Measurements from ENCODE around the gene PFKL. TPM values are rescaled to one million over a fixed set of nuclear protein-coding genes. Genes with fewer than 3 reads are reported as not detected.

Gene PFKL
- total RNA-seq, 1 experiment from 2014 or later: 150 TPM

DNA sequence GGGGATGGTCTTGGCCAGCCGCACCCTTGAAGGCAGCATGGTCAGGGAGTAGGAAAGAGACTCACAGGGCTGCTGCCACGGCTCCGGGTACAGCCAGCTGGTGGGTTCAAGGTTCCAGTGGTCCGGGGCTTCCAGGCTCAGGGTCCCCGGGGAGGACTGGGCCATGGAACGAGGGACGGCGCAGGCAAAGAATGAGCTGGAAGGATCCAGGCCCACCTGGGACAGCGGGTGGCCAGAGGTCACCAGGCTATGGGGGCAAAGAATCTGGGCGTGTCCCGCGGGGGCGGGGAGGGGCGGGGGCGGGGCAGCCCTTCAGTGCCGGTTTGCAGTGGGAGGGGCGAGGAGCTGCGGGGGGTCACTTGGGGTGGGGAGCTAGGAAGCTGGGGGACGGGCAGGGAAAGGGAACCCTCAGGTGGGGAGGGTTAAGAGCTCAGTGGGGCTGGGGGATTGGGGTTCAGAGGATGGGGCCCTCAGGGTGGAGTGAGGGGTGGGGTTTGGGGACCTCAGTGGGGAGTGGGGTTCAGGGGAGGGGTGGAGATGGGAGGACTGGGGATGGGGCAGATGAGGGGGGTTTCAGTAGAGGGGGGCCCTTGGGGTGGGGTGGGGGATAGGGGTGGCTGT lies 38.1 kb upstream of the PFKL start, which contains the start of gene DNMT3L (continued):
- TF ChIP-seq YY1 (IDR thresholded peaks at IDR 0.05; ENCODE audit: extremely low read depth, insufficient replicate concordance, low read depth, low read length) (no peak), SRF (IDR thresholded peaks at IDR 0.05; ENCODE audit: low read depth) (no peak)

DNA sequence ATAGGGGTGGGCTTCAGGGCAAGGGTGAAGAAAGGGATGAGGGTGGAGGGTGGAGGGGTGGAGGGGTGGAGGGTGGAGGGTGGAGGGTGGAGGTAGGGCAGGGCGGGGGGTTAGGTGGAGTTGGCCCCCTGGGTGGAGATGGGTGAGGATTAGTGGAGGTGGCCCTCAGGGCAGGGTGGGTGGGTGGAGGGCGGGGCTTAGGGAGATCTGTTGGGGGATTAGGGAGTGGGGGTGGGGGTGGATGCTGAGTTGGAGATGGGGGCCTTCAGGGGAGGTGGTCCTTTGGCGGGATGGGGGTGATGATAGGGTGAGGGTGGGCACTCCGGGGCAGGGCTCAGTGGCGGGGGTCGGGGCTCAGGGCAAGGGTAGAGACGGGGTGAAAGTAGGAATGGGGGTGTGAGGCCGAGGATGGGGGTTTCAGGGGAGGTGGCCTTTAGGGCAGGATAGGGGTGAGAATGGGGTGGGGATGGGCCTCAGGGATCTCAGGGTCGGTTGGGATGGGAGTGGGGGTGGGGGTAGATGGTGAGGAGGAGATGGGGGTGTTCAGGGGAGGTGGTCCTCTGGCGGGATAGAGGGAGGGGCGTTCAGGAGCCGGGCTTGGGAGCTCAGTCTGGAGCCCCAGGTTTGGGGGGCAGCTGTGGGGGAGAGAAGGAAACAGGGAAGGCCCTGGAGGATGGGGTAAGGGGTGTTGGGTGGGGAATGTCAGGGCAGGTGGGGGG lies 37.4 kb upstream of the PFKL start:
- Histone ChIP-seq H2AFZ (ENCODE audit: low read depth, low read length, poor library complexity, severe bottlenecking) (no peak overlapping the region), H3K4me2 (ENCODE audit: low read length) (no peak overlapping the region), H3K9ac (ENCODE audit: low read length) (no peak overlapping the region), H3K4me1 (ENCODE audit: control insufficient read depth in 1 of 2, insufficient read depth in 2 of 2, low read length in 2 of 2) (no peaks in the 10 kb centered on the region), H3K9me2 (ENCODE audit: insufficient read depth) (no peaks in the 10 kb centered on the region), H4K20me1 (ENCODE audit: insufficient read depth) (no peaks in the 10 kb centered on the region), H3K9me3 (ENCODE audit: control insufficient read depth in 1 of 2, insufficient read depth in 1 of 2, low read depth in 1 of 2, low read length in 2 of 2) (no peaks in the 10 kb centered on the region), H3K79me2 (ENCODE audit: insufficient read depth, low read length) (no peaks in the 10 kb centered on the region), H3K36me3 (ENCODE audit: control insufficient read depth in 1 of 2, insufficient read depth in 2 of 2, low read length in 2 of 2) (no peaks in the 10 kb centered on the region), H3K4me3 (replicated peaks in 1 of 2; ENCODE audit: low read depth in 1 of 2, low read length in 2 of 2) (no peak overlapping the region), H3K27me3 (ENCODE audit: insufficient read depth, low read length) (no peaks in the 10 kb centered on the region), H3K27ac (ENCODE audit: low read depth, low read length) (no peak overlapping the region)
- RAD21 ChIA-PET (ENCODE audit: low non-redundant PET in 1 of 2, low total read pairs in 2 of 2, uncharacterized antibody in 2 of 2, unreplicated experiment in 2 of 2): no interaction called here
- POLR2A ChIA-PET: no interaction called here
- no peak for TF ChIP-seq POLR2AphosphoS5 (IDR thresholded peaks at IDR 0.05; ENCODE audit: low read depth, low read length)
- no peak for TF ChIP-seq EZH2 (IDR thresholded peaks at IDR 0.05)
- TF ChIP-seq, protein P1, sequence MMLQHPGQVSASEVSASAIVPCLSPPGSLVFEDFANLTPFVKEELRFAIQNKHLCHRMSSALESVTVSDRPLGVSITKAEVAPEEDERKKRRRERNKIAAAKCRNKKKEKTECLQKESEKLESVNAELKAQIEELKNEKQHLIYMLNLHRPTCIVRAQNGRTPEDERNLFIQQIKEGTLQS (IDR thresholded peaks at IDR 0.05): no peak
- TF ChIP-seq POLR2A (IDR thresholded peaks at IDR 0.05; ENCODE audit: borderline replicate concordance, extremely low read depth, insufficient read depth, insufficient read length): no peak
- no peak for TF ChIP-seq ZNF274 (IDR thresholded peaks at IDR 0.05; ENCODE audit: low read depth, low read length)
- TF ChIP-seq ELF1 (IDR thresholded peaks at IDR 0.05; ENCODE audit: borderline replicate concordance, low read depth): no peak
- TF ChIP-seq, protein P2, sequence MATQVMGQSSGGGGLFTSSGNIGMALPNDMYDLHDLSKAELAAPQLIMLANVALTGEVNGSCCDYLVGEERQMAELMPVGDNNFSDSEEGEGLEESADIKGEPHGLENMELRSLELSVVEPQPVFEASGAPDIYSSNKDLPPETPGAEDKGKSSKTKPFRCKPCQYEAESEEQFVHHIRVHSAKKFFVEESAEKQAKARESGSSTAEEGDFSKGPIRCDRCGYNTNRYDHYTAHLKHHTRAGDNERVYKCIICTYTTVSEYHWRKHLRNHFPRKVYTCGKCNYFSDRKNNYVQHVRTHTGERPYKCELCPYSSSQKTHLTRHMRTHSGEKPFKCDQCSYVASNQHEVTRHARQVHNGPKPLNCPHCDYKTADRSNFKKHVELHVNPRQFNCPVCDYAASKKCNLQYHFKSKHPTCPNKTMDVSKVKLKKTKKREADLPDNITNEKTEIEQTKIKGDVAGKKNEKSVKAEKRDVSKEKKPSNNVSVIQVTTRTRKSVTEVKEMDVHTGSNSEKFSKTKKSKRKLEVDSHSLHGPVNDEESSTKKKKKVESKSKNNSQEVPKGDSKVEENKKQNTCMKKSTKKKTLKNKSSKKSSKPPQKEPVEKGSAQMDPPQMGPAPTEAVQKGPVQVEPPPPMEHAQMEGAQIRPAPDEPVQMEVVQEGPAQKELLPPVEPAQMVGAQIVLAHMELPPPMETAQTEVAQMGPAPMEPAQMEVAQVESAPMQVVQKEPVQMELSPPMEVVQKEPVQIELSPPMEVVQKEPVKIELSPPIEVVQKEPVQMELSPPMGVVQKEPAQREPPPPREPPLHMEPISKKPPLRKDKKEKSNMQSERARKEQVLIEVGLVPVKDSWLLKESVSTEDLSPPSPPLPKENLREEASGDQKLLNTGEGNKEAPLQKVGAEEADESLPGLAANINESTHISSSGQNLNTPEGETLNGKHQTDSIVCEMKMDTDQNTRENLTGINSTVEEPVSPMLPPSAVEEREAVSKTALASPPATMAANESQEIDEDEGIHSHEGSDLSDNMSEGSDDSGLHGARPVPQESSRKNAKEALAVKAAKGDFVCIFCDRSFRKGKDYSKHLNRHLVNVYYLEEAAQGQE (IDR thresholded peaks at IDR 0.05; ENCODE audit: low read depth): no peak
- no peak for TF ChIP-seq SIN3A (IDR thresholded peaks at IDR 0.05; ENCODE audit: low read depth)
- TF ChIP-seq, protein P3, sequence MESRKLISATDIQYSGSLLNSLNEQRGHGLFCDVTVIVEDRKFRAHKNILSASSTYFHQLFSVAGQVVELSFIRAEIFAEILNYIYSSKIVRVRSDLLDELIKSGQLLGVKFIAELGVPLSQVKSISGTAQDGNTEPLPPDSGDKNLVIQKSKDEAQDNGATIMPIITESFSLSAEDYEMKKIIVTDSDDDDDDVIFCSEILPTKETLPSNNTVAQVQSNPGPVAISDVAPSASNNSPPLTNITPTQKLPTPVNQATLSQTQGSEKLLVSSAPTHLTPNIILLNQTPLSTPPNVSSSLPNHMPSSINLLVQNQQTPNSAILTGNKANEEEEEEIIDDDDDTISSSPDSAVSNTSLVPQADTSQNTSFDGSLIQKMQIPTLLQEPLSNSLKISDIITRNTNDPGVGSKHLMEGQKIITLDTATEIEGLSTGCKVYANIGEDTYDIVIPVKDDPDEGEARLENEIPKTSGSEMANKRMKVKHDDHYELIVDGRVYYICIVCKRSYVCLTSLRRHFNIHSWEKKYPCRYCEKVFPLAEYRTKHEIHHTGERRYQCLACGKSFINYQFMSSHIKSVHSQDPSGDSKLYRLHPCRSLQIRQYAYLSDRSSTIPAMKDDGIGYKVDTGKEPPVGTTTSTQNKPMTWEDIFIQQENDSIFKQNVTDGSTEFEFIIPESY (IDR thresholded peaks at IDR 0.05; ENCODE audit: extremely low read depth, insufficient replicate concordance, low read length): no peak
- TF ChIP-seq SP1 (IDR thresholded peaks at IDR 0.05; ENCODE audit: low read depth): no peak
- TF ChIP-seq EZH2phosphoT487 (IDR thresholded peaks at IDR 0.05; ENCODE audit: borderline replicate concordance): no peak
- TF ChIP-seq CBX3 (IDR thresholded peaks at IDR 0.05; ENCODE audit: low read depth): no peak
- intact Hi-C loops (cut with micrococcal nuclease): no loop called here
- DNase-seq (ENCODE audit: low read depth, low spot score) (no peak), ATAC-seq (no peak)
- no TSS peak for BruUV-seq (replicated peaks)
- CTCF ChIA-PET: no interaction called here

Data from HCT116 (cell line).